HFFc6 (cell line): ENCODE results near the gene SULF2. TPM values are rescaled to one million over a fixed set of nuclear protein-coding genes. Genes with fewer than 3 reads are reported as not detected.
A peak's percentile ranks its signal among the peaks of the same experiment; 100 is the strongest.

ENCODE experiments used
- DNase-seq: peaks from one replicate; pipeline ENCODE4 v3.0.0-alpha.2; 2018
- H3K27ac Mint-ChIP-seq: 2 replicates; pipeline ENCODE4 v1.8.0; 2020; ENCODE audit warnings: mild to moderate bottlenecking, mixed read lengths
- H3K27me3 Mint-ChIP-seq: 2 replicates; pipeline ENCODE4 v1.8.0; 2021; ENCODE audit warnings: mild to moderate bottlenecking, moderate library complexity, mixed read lengths; ENCODE audit not compliant: insufficient read depth
- H3K36me3 Mint-ChIP-seq: 2 replicates; pipeline ENCODE4 v1.8.0; 2021; ENCODE audit warnings: low read depth, mixed read lengths
- H3K4me1 Mint-ChIP-seq: 2 replicates; pipeline ENCODE4 v1.8.0; 2020; ENCODE audit warnings: low read depth, mixed read lengths
- H3K4me3 Mint-ChIP-seq: 2 replicates; pipeline ENCODE4 v1.8.0; 2020; ENCODE audit warnings: mild to moderate bottlenecking, moderate library complexity, mixed read lengths
- H3K9me3 Mint-ChIP-seq: 2 replicates; pipeline ENCODE4 v1.8.0; 2020; ENCODE audit warnings: mild to moderate bottlenecking, mixed read lengths
- total RNA-seq, 6 experiments: library from RNA; stranded (reverse); fragmentation: NEBNext Ultra II Directional; extraction: Animal tissue kit (Norgen Biotek cat#: 25700); gene quantifications; 2 replicates in 1 of 6; 3 replicates in 5 of 6; pipeline ENCODE4 v1.2.3, GENCODE V29; 2021
- TF ChIP-seq, protein P1 (sequence below): fragments of 200-600 bp; sonication (generic); IDR thresholded peaks from 2 replicates; pipeline ENCODE4 v1.5.0; 2021; ENCODE audit warnings: antibody characterized with exemption, mild to moderate bottlenecking

Gene SULF2
- total RNA-seq, 6 experiments from 2014 or later = 0.23 to 1.3 (median 0.33) TPM

DNA sequence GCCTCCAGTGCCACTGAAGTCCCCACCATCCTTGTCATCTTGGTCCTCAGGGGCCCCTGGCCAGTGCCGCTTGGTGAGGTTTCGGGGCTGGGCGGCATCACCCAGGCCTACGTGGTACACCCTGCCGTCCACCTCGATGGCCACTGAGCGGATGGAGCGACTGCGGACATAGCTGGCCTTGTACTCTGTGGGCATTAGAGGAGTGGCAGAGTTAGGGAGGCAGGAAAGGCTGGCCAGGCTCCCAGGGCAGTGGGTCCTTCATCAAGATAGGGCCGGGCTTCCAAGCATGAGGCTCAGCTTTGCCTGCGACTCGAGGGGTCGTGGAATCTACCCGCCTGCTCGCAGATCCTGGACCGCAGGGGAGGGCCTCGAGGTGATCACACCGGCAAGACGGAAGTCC, 119.0 kb downstream of the SULF2 start:
- Mint-ChIP-seq H3K9me3 (no peaks in the 10 kb centered on the region), H3K4me3 (no peak overlapping the region; the same call in 1 of the 2 replicates), H3K4me1 (0 out of 2 replicates have a peak, but pooled peaks cover 7% of the 10 kb centered on the region), H3K27me3 (peaks cover 17% of the 10 kb centered on the region), H3K27ac (no peak overlapping the region), H3K36me3 (no peaks in the 10 kb centered on the region)
- DNase-seq = no peak
- TF ChIP-seq, protein P1, sequence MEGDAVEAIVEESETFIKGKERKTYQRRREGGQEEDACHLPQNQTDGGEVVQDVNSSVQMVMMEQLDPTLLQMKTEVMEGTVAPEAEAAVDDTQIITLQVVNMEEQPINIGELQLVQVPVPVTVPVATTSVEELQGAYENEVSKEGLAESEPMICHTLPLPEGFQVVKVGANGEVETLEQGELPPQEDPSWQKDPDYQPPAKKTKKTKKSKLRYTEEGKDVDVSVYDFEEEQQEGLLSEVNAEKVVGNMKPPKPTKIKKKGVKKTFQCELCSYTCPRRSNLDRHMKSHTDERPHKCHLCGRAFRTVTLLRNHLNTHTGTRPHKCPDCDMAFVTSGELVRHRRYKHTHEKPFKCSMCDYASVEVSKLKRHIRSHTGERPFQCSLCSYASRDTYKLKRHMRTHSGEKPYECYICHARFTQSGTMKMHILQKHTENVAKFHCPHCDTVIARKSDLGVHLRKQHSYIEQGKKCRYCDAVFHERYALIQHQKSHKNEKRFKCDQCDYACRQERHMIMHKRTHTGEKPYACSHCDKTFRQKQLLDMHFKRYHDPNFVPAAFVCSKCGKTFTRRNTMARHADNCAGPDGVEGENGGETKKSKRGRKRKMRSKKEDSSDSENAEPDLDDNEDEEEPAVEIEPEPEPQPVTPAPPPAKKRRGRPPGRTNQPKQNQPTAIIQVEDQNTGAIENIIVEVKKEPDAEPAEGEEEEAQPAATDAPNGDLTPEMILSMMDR = no peak

DNA sequence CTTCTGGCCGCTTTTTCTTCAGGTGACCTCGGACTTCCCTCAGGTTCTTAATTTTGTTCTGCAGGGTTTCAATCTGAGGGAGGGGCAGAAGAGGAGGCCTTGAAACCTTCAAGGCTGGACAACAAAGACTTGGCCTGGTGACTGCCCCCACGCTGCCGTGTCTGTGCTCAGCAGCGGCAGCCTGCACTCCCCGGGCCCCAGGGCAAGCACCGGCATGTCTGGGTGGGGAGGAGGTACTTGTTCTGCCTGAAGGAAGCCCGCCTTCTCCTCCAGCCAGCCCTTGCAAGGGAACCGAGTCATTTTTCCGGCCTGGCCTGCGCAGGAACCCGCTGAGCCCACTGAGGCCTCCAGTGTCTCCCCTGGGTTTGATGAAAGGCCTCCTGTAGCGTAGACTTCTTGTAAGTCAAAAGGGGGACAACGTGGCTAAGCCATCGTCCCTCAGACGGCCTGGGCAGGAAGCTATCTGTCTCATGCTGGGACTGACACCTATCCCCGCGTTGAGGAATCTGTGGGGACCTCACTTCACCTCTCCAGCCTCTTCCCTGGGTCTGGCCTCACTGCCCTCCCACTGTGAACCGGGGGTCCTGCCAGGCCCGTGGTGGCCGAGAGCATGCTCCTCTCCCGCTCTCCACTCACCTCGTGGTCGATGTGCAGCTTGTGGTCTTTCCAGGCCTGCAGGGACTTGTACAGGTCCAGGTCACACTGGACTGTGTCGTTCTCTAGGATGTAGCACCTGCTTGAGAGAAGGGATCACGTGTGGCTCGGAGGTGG, 119.9 kb downstream of the SULF2 start:
- no peaks in the 10 kb centered on the region for H3K9me3 Mint-ChIP-seq
- H3K36me3 Mint-ChIP-seq = no peaks in the 10 kb centered on the region
- TF ChIP-seq, protein P1 = no peak

DNA sequence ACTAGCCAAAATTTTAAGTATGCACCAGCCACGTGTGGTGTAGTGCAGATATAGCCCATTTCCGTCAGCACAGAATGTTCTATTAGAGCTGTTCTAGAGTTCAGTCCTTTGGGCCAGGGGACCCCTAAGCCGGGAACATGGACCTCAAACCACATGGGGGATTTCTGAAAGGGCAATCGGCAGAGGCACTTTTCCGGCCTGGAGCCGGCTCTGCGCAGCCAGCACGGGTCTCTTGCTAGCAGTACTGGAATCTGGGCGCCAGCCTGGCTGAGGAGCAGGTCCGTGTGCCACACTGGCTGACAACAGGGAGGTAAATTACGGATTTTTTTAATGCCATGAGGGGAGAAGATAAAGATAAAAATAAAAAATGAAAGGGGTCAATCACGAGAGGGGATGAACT, 120.5 kb downstream of the SULF2 start:
- H3K4me1 Mint-ChIP-seq = 0 out of 2 replicates have a peak, but pooled peaks cover 7% of the 10 kb centered on the region
- TF ChIP-seq, protein P1 = no peak
- H3K36me3 Mint-ChIP-seq = no peaks in the 10 kb centered on the region
- no peak for DNase-seq
- H3K27me3 Mint-ChIP-seq = peaks cover 10% of the 10 kb centered on the region
- H3K27ac Mint-ChIP-seq = no peak overlapping the region
- no peak overlapping the region; the same call in 1 of the 2 replicates for H3K4me3 Mint-ChIP-seq
- no peaks in the 10 kb centered on the region for H3K9me3 Mint-ChIP-seq

More for the DNA sequence above, 119.9 kb downstream of the SULF2 start:
- H3K4me3 Mint-ChIP-seq = no peak overlapping the region; the same call in 1 of the 2 replicates
- H3K4me1 Mint-ChIP-seq = 0 out of 2 replicates have a peak, but pooled peaks cover 7% of the 10 kb centered on the region
- peaks cover 14% of the 10 kb centered on the region for H3K27me3 Mint-ChIP-seq
- DNase-seq = no peak
- no peak overlapping the region for H3K27ac Mint-ChIP-seq

DNA sequence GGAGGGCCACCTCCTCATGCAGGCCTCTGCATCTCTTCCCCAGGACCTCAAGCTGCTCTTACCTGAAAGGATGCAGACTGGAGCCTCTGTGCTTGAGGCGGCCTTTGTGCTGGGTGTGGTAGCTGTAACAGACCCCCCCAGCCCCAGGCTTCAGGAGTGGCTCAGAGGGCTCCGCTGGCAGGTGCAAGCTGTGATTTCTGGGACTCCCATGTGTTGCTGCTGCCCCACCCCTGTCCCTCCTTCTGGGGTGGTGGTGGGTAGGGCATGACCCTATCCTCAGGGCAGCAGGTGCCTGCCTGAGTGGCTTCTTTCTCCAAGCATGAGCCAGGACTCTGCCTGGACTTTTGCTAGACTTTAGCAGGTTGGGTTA, 121.2 kb downstream of the SULF2 start:
- Mint-ChIP-seq H3K27ac (0 out of 2 replicates have a peak overlapping the region, but pooled peaks have one; percentile 10), H3K36me3 (no peaks in the 10 kb centered on the region), H3K4me3 (no peak overlapping the region), H3K4me1 (0 out of 2 replicates have a peak, but pooled peaks cover 7% of the 10 kb centered on the region), H3K9me3 (no peaks in the 10 kb centered on the region), H3K27me3 (peaks cover 9% of the 10 kb centered on the region)
- TF ChIP-seq, protein P1 = peak; percentile 70
- DNase-seq = no peak

DNA sequence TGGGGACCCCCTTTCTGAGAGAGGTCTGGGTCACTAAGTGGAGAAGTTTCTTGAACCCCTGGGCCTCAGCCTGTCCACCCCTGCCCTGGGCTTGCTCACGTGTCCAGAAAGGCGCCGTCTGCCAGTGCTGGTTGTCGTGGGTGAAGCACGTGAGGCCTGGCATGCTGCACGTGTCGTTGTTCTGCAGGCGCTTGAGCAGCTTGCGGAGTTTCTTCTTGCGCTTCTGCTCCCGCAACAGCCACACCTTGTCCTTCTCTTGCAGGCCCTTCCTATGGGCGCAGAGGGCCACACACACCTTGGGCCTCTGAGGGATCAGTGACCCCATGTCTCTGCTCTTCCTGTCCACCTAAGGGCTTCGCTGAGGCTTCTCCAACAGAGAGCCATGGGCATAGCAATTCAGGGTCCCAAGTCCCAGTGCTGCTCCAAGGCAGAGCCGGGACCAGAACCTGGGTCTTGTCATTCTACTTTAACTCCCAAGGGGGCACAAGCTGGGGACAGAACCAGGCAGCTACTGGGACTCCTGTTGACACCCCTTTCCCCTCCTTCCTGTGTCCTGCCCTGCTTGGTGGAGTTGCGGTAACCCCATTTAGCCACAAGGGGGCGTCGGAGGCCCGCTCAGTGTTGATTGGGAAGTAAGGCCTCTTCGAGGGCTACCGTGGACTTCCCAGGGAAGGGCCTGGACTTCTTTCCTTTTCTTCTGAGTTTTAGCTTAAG, 121.8 kb downstream of the SULF2 start:
- 0 out of 2 replicates have a peak overlapping the region, but pooled peaks have one; percentile 10 for H3K27ac Mint-ChIP-seq
- H3K36me3 Mint-ChIP-seq = no peaks in the 10 kb centered on the region
- H3K4me3 Mint-ChIP-seq = no peak overlapping the region
- H3K27me3 Mint-ChIP-seq = peaks cover 5% of the 10 kb centered on the region
- H3K4me1 Mint-ChIP-seq = 0 out of 2 replicates have a peak, but pooled peaks cover 7% of the 10 kb centered on the region
- peak; percentile 69 for DNase-seq
- TF ChIP-seq, protein P1 = peak; percentile 99
- H3K9me3 Mint-ChIP-seq = no peaks in the 10 kb centered on the region
